Putamen (tissue), 1 donor: Measurements from ENCODE around the gene SLCO4A1.

Experiments used
- DNase-seq: peaks from one replicate; pipeline ENCODE4 v3.0.0-alpha.2; 2016; ENCODE audit warnings: low spot score

The SLCO4A1 gene

DNA sequence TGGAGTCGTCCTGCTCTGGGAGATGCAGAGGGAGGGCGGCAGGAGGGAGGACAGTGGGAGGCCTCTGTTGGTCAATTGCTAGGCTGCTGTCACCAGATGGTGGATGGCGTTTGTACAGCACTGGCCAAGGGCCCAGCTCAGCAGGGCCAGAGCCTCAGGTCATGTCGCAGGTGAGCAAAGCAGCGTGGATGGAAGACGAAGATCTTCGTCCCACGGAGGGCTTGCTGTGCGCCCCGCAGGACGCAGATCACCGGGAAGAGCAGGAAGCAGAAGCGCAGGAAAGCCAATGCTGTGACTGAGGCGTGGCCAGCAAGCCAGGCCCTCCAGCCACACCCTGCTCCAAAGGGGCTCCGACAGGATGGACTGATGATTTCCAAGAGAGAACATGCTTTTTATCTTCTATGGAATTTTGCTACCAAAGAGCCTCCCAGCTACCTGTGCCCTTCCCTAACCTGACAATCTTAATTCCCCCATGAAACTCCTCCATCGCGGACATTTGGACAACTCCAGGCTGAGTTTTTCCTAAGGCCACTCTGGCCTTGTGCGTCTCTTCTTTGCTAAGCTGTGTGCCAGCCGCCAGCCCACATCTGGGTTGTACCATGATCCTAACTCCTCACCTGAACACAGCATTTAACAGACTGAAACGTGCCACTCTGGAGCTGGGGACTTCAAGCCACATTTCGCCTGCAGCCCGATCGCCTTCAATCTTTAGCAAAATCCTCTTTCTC, 3.5 kb upstream of the SLCO4A1 start:
- DNase-seq: no peak

- DNase-seq: no peak
Observed at GRCh38 chr20:62639765-62640164, 2.5 kb upstream of the SLCO4A1 start.

- DNase-seq: no peak
Observed at GRCh38 chr20:62640870-62641269, 1.4 kb upstream of the SLCO4A1 start.

GRCh38 chr20:62641321-62642050, 817 bp upstream of the SLCO4A1 start:
- DNase-seq: no peak

DNA sequence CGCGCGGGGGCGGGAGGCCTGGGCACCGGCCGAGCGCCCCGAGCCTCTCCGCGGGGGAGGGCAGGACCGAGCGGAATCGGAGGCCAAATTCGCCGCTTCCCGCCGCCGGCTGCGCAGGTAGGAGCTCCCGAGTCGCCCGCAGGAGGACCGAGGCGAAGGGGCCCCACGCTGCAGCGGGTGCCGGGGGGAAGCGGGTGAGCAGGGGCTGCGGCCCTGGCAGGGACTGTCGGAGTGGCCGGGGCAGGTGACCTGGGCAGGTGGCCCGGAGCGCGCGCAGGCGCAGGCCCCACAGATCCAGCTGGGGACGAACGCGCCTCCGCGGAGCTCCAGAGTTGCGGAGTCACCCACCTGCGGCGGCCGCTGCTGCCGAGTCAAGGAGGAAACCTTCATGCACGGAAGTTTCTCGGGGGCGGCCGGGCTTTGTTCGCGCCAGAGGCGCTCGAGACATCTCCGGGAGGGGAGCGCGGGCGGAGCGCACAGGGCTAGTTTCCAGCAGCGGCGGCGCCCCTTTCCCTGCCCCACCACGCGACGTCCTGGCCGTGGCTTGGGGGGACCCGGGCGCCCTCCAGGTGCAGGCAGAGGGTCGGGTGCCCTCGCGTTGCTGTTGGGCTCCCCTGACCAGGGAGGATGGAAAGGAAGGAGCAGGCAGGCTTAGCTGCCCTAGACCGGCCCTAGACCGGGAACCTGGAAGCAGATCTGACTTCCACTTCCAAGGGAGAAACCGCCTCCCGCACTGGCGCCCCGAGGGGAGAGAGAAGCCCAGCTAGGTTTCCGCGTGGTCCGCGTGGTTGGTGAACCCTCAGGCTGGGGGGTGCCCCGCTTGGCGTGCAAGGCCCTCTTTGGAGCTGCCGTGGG, 590 bp downstream of the SLCO4A1 start:
- DNase-seq: peak; percentile 22

- DNase-seq: no peak
Observed at GRCh38 chr20:62643521-62644043, 1.3 kb downstream of the SLCO4A1 start.

DNA sequence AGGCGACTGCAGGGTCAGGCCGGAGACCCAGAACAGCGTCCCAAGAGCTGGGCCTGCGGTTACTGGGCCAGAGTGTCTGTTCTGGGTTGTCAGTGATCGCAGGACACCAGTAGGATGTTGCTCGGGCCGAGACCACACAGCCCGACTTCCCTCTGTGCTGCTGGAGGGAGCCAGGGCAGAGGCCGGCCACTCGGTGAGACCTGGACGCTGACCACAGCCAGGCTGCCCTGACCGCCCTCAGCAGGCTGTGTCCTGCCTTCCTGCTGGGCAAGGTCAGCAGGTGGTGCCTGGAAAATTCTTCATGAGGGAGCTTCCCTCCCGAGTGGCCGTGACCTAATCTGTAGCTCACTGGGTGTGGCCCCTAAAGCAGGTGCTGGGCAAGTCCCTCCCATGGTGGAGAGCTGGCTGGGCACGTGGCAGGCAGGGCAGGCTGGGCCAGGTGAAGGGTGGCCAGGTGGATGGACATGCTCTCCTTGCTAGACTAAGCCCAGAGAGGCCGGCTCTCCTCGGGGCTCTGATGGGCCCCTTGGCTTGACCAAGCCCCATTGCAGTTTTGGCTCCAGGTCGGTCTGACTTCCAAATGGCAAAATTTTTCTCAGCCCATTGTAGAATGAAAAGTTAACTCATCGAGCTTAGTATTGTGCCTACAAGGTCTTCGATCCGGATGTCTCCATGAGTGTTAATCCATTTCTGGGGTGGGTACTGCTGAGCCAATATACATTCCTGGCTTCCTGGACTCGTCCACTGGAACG, 1.9 kb downstream of the SLCO4A1 start:
- no peak for DNase-seq

DNA sequence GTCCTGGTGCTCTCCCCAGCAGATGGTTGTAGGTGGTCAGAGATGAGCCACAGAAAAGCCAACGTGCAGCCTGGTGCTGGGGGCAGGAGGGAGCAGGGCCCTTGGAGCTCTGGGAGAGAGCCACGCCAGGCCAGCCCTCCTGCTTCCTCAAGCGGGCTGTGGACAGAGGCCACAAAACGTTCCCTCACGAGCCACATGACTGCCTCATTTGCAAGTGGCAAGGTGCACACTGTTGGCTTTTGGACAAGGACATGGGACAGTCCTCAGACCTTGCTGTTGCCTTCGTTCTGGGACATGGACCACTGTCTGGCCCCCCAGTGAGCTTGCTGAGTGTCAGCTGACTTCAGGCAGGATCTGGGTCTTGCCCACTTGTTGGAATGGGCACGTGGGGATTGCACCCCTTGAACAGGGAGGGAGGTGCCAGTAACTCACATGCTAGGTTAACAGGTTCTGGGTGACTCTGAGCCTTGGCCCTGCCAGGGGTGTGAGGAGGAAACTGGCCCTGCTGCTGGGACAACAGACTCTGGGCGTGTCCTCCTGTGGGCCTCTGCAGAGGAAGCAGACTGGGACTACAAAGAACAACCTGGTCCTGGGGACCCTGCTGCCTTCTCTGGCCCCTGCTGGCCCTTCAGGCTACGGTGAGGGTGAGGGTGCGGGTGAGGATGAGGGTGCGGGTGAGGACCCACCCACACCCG, 2.6 kb downstream of the SLCO4A1 start:
- no peak for DNase-seq

DNA sequence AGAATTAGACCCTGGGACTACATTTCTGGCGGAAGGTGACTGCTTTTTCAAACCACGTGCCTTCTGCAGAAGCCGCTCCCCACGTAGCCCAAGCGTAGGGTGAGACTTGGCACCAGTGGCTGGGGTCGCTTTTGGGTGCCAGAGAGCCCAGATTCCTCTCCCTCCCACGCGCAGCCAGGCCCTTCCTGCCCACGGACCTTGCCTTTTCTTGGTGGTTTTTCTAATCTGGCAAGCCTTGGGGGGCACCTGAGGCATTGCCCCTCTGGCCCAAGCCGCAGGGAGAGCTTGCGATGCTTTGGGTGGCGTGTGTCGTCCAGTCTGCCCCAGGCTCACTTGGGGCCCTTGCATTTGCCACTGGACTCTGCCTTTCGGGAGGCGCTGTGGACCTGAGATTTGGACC, 3.3 kb downstream of the SLCO4A1 start:
- DNase-seq: no peak

- DNase-seq: no peak
Observed at GRCh38 chr20:62646851-62647520, 4.7 kb downstream of the SLCO4A1 start.

- DNase-seq: no peak
Observed at GRCh38 chr20:62647521-62648317, 5.4 kb downstream of the SLCO4A1 start.

GRCh38 chr20:62648318-62648995, 6.2 kb downstream of the SLCO4A1 start:
- DNase-seq: no peak

GRCh38 chr20:62649140-62649539, 6.8 kb downstream of the SLCO4A1 start:
- DNase-seq: no peak

DNA sequence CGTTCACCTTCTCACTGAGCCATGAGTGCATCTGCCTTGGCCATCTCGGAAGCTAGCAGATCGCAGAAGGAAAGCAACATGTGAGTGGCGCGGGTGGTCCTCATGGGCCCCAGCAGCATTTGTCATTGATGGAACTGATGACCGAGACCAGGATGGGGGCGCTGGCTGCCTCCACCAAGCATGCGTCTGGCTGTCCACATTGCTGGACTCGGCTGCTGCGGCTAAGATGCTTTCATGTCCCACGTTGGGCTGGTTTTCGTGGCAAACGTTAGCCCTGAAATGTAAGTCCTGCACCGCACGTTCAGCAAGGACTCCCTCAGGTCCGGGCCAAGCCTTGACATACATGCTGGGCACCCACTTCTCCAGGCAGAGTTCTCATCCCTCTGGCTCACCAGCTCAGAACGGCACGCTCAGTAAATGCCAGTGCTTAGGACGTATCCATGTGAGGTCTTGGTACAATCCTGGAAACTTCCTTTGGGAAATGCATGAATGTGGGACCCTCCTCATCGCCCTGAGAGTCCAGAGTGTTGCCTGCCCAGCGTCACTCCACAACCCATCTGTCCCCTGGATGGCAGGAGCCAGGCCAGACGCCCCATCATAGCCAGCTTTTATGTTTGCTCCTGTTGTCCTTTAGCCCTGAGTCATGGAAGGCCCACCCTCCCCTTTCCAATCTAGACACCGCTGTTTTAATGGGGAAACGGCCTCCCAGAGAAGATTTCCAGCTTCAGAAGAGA, 8.4 kb downstream of the SLCO4A1 start:
- DNase-seq: no peak

GRCh38 chr20:62651285-62652021, 9.2 kb downstream of the SLCO4A1 start:
- no peak for DNase-seq

DNA sequence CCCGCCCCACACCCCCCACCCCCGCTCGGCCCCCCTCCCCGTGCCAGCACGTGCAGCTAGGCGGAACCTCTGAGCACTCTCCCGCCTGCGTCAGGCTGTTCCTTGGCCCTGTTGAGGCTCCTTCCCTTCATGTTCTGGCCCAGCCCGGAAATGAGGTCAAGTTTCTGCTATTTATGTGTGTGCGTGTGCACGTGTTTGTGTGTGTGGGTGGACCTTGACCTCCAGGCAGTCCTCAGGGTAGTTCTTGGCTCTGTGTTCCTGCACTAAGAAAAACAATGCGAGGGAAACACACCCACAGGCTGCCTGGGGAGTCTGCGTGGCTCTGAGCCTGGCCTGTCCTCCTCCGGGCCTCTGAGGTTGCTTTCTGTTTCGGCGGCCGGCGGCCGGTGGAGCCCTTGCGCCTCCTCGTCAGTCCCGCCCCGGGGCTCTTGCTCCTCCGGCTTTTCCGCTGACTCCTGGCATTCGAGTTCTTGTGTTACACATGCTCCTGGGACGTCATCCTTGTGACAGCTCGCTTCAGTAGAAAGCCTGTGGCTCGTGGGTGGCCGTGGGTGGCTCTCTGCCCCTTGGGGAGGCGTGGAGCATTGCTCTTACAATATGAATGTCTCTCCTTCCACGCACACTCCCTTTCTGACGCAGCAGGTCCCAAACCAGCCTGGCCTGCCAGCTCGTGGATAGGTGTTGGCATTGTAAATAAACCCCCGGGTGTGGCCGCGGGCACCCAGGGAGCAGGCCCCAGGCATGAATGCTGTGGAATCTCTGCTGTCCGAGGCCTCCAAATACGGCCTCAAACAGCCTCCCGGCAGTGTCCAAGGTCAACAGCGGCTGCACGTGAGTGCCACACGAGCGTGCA, 10.0 kb downstream of the SLCO4A1 start:
- peak; percentile 75 for DNase-seq

DNA sequence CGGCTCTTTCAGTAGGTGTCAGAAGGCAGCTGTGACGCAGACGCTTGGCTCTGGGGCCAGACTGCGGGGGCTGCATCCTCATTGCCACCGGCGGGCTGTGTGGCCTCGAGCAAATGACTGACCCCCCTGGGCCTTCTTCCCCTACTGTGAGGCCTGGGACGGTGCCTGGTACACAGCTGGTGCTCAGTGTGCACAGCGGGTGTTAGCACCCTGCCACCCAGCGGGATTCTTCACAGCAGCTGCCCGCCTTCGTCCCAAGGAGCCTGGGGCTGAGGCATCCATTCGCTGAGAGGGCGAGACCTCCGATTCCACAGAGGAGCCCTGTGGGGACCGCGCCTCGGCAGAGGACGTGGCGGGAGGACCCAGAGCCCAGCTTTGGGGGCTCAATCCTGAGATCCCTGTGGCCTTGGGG, 10.6 kb downstream of the SLCO4A1 start:
- DNase-seq: no peak
